ENCODE data around the gene KRT34.

DNA sequence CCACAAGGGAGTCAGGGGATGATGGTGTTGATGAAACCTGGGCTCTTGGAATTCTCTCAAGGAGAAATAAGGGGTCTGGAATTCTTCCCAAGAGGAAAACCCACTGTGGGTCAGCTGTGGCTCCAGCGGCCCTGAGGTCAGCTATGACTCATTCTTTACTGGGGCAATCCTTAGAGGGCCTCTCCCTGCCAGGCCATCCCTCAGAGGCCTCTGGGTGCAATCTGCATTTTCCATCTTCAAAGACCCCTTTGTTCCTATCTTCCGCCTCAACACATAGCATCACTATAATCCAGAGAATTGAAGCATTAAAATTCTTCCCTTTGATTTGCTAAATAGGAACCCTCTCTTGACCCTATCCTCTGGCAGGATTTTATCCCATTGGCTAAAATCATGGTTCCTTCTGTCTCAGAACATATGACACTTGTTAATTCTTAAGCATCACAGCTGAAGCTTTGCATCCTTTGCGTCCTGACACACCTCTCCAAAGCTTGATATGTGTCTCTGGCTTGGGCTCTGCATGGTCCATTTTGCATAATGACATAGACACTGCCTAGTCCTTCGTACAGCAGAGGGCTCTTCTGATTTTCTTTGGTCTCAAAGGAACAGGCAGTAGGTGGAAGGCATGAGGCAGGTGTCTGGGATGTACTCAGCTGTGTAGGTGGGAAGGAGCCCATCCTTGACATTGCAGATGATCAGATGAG, 46.6 kb upstream of the KRT34 start:
- TF ChIP-seq SNAI2 (CRISPR knock-in tag; IDR thresholded peaks at IDR 0.05) (no peak), ZNF565 (CRISPR knock-in tag; conservative IDR thresholded peaks at IDR 0.05; ENCODE audit: low read depth) (no peak), ZC3H10 (CRISPR knock-in tag; IDR thresholded peaks at IDR 0.05) (no peak), ARNTL (CRISPR knock-in tag; IDR thresholded peaks at IDR 0.05; ENCODE audit: borderline replicate concordance, low read depth) (no peak), ISL1 (CRISPR knock-in tag; IDR thresholded peaks at IDR 0.05) (no peak), RARB (CRISPR knock-in tag; IDR thresholded peaks at IDR 0.05) (no peak), ZFP3 (CRISPR knock-in tag; IDR thresholded peaks at IDR 0.05) (no peak), ZFP30 (CRISPR knock-in tag; IDR thresholded peaks at IDR 0.05) (no peak)
- TF ChIP-seq, protein P1, sequence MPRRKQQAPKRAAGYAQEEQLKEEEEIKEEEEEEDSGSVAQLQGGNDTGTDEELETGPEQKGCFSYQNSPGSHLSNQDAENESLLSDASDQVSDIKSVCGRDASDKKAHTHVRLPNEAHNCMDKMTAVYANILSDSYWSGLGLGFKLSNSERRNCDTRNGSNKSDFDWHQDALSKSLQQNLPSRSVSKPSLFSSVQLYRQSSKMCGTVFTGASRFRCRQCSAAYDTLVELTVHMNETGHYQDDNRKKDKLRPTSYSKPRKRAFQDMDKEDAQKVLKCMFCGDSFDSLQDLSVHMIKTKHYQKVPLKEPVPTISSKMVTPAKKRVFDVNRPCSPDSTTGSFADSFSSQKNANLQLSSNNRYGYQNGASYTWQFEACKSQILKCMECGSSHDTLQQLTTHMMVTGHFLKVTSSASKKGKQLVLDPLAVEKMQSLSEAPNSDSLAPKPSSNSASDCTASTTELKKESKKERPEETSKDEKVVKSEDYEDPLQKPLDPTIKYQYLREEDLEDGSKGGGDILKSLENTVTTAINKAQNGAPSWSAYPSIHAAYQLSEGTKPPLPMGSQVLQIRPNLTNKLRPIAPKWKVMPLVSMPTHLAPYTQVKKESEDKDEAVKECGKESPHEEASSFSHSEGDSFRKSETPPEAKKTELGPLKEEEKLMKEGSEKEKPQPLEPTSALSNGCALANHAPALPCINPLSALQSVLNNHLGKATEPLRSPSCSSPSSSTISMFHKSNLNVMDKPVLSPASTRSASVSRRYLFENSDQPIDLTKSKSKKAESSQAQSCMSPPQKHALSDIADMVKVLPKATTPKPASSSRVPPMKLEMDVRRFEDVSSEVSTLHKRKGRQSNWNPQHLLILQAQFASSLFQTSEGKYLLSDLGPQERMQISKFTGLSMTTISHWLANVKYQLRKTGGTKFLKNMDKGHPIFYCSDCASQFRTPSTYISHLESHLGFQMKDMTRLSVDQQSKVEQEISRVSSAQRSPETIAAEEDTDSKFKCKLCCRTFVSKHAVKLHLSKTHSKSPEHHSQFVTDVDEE (CRISPR knock-in tag; IDR thresholded peaks at IDR 0.05), result no peak
- TF ChIP-seq, protein P2, sequence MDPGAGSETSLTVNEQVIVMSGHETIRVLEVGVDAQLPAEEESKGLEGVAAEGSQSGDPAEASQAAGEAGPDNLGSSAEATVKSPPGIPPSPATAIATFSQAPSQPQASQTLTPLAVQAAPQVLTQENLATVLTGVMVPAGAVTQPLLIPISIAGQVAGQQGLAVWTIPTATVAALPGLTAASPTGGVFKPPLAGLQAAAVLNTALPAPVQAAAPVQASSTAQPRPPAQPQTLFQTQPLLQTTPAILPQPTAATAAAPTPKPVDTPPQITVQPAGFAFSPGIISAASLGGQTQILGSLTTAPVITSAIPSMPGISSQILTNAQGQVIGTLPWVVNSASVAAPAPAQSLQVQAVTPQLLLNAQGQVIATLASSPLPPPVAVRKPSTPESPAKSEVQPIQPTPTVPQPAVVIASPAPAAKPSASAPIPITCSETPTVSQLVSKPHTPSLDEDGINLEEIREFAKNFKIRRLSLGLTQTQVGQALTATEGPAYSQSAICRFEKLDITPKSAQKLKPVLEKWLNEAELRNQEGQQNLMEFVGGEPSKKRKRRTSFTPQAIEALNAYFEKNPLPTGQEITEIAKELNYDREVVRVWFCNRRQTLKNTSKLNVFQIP (CRISPR knock-in tag; IDR thresholded peaks at IDR 0.05; ENCODE audit: borderline replicate concordance, low read depth), result no peak
- TF ChIP-seq, protein P3, sequence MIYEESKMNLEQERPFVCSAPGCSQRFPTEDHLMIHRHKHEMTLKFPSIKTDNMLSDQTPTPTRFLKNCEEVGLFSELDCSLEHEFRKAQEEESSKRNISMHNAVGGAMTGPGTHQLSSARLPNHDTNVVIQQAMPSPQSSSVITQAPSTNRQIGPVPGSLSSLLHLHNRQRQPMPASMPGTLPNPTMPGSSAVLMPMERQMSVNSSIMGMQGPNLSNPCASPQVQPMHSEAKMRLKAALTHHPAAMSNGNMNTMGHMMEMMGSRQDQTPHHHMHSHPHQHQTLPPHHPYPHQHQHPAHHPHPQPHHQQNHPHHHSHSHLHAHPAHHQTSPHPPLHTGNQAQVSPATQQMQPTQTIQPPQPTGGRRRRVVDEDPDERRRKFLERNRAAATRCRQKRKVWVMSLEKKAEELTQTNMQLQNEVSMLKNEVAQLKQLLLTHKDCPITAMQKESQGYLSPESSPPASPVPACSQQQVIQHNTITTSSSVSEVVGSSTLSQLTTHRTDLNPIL (CRISPR knock-in tag; IDR thresholded peaks at IDR 0.05; ENCODE audit: low read depth), result no peak

Measured in SK-N-SH treated with all-trans-retinoic acid at 6 μM for 48 hours (cell line).